GM12864 (cell line): ENCODE measurements around the gene KRTAP1-4.
"Not testable (repeated sequence)": the region's sequence is repeated elsewhere in the genome, so short reads cannot be mapped to it uniquely, and the experiment has no call there.

Experiments
- DNase-seq: peaks from one replicate; pipeline ENCODE4 v3.0.0-alpha.2; 2011; ENCODE audit warnings: low read depth
- H3K4me3 ChIP-seq: 2 replicates; pipeline ENCODE4 v1.5.1; 2011; ENCODE audit warnings: mild to moderate bottlenecking, low read depth, low read length, control low read depth
- TF ChIP-seq, protein P1 (sequence below): IDR thresholded peaks from 2 replicates; pipeline ENCODE4 v1.5.1; 2011; ENCODE audit warnings: low read depth, mild to moderate bottlenecking, moderate library complexity, low read length, control low read depth, inconsistent platforms; ENCODE audit errors: missing control alignments

KRTAP1-4 gene

DNA sequence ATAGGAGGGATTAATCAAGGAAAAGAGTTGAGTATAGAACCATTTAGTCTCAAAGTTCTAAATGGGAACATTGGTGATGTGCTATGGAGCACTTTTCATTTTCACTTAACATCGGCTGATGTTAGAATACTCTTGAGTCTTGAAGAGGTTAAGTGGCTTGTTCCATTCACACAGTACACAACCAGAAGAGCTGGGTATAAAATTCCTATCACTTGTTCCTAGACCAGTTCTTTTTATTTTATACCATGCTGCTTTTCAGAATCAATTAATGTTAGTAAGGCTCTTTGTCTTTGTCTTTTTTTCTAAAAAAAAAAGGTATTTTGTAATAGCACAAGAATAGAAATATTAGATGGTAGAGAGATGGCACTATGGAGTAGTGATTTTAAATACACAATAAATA, 13.0 kb upstream of the KRTAP1-4 start:
- TF ChIP-seq, protein P1, sequence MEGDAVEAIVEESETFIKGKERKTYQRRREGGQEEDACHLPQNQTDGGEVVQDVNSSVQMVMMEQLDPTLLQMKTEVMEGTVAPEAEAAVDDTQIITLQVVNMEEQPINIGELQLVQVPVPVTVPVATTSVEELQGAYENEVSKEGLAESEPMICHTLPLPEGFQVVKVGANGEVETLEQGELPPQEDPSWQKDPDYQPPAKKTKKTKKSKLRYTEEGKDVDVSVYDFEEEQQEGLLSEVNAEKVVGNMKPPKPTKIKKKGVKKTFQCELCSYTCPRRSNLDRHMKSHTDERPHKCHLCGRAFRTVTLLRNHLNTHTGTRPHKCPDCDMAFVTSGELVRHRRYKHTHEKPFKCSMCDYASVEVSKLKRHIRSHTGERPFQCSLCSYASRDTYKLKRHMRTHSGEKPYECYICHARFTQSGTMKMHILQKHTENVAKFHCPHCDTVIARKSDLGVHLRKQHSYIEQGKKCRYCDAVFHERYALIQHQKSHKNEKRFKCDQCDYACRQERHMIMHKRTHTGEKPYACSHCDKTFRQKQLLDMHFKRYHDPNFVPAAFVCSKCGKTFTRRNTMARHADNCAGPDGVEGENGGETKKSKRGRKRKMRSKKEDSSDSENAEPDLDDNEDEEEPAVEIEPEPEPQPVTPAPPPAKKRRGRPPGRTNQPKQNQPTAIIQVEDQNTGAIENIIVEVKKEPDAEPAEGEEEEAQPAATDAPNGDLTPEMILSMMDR = no peak
- DNase-seq = no peak
- no peak overlapping the region for H3K4me3 ChIP-seq

DNA sequence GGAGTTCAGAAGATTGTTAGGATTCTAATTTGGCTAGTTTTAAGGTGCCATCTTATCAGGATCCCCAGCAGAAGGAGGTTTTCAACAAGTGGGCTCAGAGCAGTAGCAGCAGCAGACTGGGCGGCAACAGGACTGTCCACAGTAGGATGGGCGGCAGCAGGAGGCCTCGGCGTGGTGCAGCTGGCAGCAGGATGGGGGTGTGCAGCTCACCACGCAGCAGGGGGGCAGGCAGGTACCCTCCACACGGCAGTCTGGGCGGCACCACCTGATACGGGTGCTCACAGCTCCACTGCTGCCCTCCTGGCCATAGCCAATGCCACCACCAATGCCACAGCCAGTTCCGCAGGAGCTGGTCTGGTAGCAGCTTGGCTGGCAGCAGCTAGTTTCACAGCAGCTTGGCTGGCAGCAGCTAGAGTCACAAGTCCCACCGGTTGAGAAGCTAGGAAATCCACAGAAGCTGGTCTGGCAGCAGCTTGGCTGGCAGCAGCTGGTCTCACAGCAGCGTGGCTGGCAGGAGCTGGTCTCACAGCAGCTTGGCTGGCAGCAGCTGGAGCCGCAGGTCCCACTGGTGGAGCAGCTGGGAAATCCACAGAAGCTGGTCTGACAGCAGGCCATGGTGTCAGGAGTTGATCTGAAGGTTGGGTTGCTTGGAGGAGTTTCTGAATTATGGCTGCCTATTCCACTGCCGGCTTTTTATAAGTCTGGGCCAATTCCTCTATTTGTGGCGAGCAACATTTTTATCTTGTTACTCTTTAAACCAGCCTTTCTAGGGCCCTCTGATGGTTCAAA, 11.0 kb upstream of the KRTAP1-4 start, which contains the start of gene KRTAP1-1:
KRTAP1-1 (minus strand) TSS at position 668 of the 789 bp plus-strand sequence; CDS start at position 615, 53 bp downstream.
- not testable (repeated sequence) for H3K4me3 ChIP-seq, DNase-seq

DNA sequence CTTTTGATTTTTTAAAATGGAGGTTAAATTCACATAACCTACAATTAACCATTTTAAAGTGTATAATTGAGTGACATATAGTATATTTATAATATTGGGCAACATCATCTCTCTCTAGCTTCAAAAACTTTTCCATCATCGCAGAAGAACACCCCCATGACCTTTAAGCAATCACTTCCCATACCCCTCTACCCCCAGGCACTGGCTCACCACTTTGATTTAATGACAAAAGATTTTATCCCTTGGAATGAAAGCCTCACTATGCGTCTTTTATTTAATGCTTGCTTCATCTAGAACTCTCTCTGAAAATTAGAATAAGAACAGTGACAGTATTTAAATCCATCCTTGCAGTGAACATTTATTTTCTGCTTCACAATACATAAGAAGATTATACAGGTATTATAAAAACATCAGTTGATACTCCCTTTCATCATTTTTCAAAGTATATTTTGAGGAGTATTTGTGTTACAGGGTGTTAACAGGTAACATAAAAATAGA, 7.9 kb upstream of the KRTAP1-4 start:
- H3K4me3 ChIP-seq = no peak overlapping the region
- DNase-seq = no peak
- TF ChIP-seq, protein P1 = no peak

DNA sequence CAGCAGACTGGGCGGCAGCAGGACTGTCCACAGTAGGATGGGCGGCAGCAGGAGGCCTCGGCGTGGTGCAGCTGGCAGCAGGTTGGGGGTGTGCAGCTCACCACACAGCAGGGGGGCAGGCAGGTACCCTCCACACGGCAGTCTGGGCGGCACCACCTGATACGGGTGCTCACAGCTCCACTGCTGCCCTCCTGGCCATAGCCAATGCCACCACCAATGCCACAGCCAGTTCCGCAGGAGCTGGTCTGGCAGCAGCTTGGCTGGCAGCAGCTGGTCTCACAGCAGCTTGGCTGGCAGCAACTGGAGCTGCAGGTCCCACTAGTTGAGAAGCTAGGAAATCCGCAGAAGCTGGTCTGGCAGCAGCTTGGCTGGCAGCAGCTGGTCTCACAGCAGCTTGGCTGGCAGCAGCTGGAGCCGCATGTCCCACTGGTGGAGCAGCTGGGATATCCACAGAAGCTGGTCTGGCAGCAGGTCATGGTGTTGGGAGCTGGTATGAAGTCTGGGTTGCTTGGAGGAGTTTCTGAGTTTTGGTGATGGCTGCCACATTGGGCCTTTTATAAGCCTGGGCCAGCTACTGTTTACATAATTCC, 4.4 kb upstream of the KRTAP1-4 start, which contains the start of gene KRTAP1-3:
KRTAP1-3 (minus strand) TSS at position 529 of the 590 bp plus-strand sequence; CDS start at position 476, 53 bp downstream.
- H3K4me3 ChIP-seq, DNase-seq: not testable (repeated sequence)

DNA sequence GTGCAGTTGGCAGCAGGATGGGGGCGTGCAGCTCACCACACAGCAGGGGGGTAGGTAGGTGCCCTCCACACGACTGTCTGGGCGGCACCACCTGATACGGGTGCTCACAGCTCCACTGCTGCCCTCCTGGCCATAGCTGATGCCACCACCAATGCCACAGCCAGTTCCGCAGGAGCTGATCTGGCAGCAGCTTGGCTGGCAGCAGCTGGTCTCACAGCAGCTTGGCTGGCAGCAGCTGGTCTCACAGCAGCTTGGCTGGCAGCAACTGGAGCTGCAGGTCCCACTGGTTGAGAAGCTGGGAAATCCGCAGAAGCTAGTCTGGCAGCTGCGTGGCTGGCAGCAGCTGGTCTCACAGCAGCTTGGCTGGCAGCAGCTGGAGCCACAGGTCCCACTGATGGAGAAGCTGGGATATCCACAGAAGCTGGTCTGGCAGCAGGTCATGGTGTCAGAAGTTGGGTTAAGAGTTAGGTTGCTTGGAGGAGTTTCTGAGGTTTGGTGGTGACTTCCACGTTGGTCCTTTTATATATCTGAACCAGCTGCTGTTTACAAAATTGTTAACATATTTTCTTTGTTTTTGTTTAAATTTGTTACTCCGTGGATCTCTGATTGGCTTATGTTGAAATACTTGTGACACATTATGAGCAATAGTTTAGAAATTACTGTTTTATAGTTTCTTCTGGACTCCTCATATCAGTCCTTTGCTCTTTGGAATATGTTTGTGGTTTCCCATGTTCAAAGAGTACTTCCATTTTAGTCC, 3.1 kb downstream of the KRTAP1-4 start, which contains the start of gene KRTAP1-5:
KRTAP1-5 (minus strand) TSS at position 494 of the 757 bp plus-strand sequence; CDS start at position 441, 53 bp downstream.
- TF ChIP-seq, protein P1 = no peak
- no peak for DNase-seq

DNA sequence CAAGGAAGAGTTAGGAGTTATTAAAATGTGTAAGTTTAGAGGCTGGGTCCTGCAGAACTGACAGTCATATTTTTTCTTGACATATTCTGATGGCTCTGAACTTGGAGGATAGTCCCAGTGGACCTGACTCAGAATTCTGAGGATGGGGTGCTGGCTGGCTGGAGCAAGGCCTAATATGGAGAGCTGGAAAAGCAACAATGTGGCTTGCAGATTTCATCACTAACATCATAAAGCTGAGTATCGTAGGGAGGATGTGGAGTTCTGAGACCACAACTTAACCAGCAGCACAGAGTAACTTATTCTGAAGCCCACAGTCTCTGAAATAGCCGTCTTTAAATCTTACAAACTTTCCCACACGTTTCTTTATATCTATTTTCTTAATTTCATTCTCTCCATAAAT, 5.3 kb downstream of the KRTAP1-4 start:
- no peak for DNase-seq
- TF ChIP-seq, protein P1 = no peak
- no peak overlapping the region for H3K4me3 ChIP-seq

More for the DNA sequence above, 3.1 kb downstream of the KRTAP1-4 start, which contains the start of gene KRTAP1-5:
- no peak within 1 kb of the TSS for H3K4me3 ChIP-seq

DNA sequence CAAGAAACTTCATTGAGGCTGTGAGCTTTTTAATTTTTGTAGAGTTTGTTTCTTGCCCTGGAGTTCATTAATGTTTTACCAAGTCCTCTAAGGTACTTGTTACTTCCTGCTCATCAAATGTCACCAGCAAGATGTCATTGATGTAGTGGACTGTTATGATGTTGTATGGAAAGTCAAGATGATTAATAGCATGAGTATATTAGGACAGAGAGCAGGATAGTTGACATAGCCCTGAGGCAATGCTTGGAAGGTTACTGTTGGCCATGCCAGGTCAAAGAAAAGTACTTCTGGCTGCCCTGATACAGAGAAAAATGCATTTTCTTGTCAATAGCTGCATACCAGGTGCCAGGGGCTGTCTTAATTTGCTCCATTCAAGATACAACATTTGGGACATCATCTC, 9.7 kb downstream of the KRTAP1-4 start:
- no peak overlapping the region for H3K4me3 ChIP-seq
- no peak for DNase-seq
- TF ChIP-seq, protein P1 = no peak
